ENCODE data around the gene ANKH.

- no peak for TF ChIP-seq CTCF (optimal IDR thresholded peaks at IDR 0.05 in 1 of 3, IDR thresholded peaks at IDR 0.05 in 1 of 3, conservative IDR thresholded peaks at IDR 0.05 in 1 of 3; ENCODE audit: extremely low read depth in 1 of 3, insufficient read depth in 2 of 3, low read length in 3 of 3)
- TF ChIP-seq EZH2 (IDR thresholded peaks at IDR 0.05; ENCODE audit: low read length) = no peak
These were observed 200.2 kb downstream of the ANKH start for GRCh38 chr5:14671414-14671813.
